ENCODE data around the gene CIB4. TPM values are rescaled to one million over a fixed set of nuclear protein-coding genes. Genes with fewer than 3 reads are reported as not detected.

Gene CIB4
- total and polyA plus RNA-seq, 9 of the 15 experiments (the other 6 are each of a cell fraction or from before 2014, with no cell fraction given), result not detected

GRCh38 chr2:26617588-26618083 lies 23.5 kb downstream of the CIB4 start:
- no peak overlapping the region for H3K27ac ChIP-seq (ENCODE audit: extremely low read depth, low read depth, low read length)
- peaks cover 53 to 77% of the 10 kb centered on the region in 2 experiments for H3K27me3 ChIP-seq (ENCODE audit: control insufficient read depth in 2 of 2, insufficient read depth in 2 of 2, low read length in 2 of 2)
- H3K4me3 ChIP-seq, result no peak overlapping the region
- intact Hi-C loops (cut with micrococcal nuclease) (no loop called here), in situ Hi-C loops (cut with MboI) (no loop called here)
- H3K9ac ChIP-seq (ENCODE audit: insufficient read depth in 1 of 2, low read depth in 2 of 2, low read length in 2 of 2), result no peak overlapping the region
- H3K36me3 ChIP-seq (ENCODE audit: control insufficient read depth, insufficient read depth, low read length), result no peaks in the 10 kb centered on the region
- H2AFZ ChIP-seq (ENCODE audit: low read depth, low read length), result no peak overlapping the region
- no peaks in the 10 kb centered on the region for H3K79me2 ChIP-seq (ENCODE audit: control insufficient read depth, insufficient read depth, low read length)
- no TSS peak for BruUV-seq (replicated peaks)
- FAIRE-seq, result no peak
- no peak for DNase-seq (ENCODE audit: extremely low read depth in 1 of 4, low spot score in 3 of 4)
- WGBS (ENCODE audit: insufficient coverage, low coverage, missing lambda C conversion rate), result 5% methylated on average over 7 of the region's 7 CpGs
- ChIA-PET POLR2A (interaction anchor here (1.3 kb wide), 1 partner anchor 11 kb away, joined by 3 read pairs; no protein-coding TSS in a partner anchor), CTCF (ENCODE audit: low intra/inter-chr PET ratio) (no interaction called here)
- TF ChIP-seq SRSF3 (IDR thresholded peaks at IDR 0.05; ENCODE audit: insufficient read depth, low read length) (no peak), FOXM1 (IDR thresholded peaks at IDR 0.05; ENCODE audit: low read depth) (no peak), FOXM1 (CRISPR knock-in tag; IDR thresholded peaks at IDR 0.05; ENCODE audit: low read depth) (no peak), KLF10 (CRISPR knock-in tag; IDR thresholded peaks at IDR 0.05) (no peak), TFAP4 (CRISPR knock-in tag; IDR thresholded peaks at IDR 0.05; ENCODE audit: borderline replicate concordance) (no peak), SOX6 (IDR thresholded peaks at IDR 0.05) (no peak), BCL6 (CRISPR knock-in tag; IDR thresholded peaks at IDR 0.05) (no peak), ZNF23 (CRISPR knock-in tag; IDR thresholded peaks at IDR 0.05) (no peak), MEF2D (tag; conservative IDR thresholded peaks at IDR 0.05; ENCODE audit: low read depth) (no peak), CREB3L1 (IDR thresholded peaks at IDR 0.05; ENCODE audit: borderline replicate concordance, low read depth) (no peak), ZNF778 (CRISPR knock-in tag; IDR thresholded peaks at IDR 0.05) (no peak)
- no peak for ATAC-seq
- H3K4me1 ChIP-seq (replicated peaks in 1 of 2; ENCODE audit: control insufficient read depth in 2 of 2, insufficient read depth in 2 of 2, low read length in 2 of 2), result peaks cover 0 to 6% of the 10 kb centered on the region in 2 experiments; a peak in 1 of 5 replicates
- H4K20me1 ChIP-seq (replicated peaks; ENCODE audit: control insufficient read depth, insufficient read depth, low read length), result peaks cover 4% of the 10 kb centered on the region; the same call in 1 of the 2 replicates
- H3K9me1 ChIP-seq (ENCODE audit: control insufficient read depth, insufficient read depth, low read length), result no peaks in the 10 kb centered on the region
- no peak overlapping the region for H3K4me2 ChIP-seq (ENCODE audit: insufficient read depth, low read length)
- H3K9me3 ChIP-seq (replicated peaks; ENCODE audit: control insufficient read depth, insufficient read depth, low read depth, low read length), result peaks cover 2% of the 10 kb centered on the region; the same call in 1 of the 2 replicates
